ENCODE measurements around the gene TLE6. TPM values are rescaled to one million over a fixed set of nuclear protein-coding genes. Genes with fewer than 3 reads are reported as not detected.
A peak's percentile ranks its signal among the peaks of the same experiment; 100 is the strongest.

TLE6 gene
- total and polyA plus RNA-seq, 10 of the 15 experiments (the other 5 are each of a cell fraction or from before 2014, with no cell fraction given), result 2.7 to 13.8 (median 6.4) TPM

DNA sequence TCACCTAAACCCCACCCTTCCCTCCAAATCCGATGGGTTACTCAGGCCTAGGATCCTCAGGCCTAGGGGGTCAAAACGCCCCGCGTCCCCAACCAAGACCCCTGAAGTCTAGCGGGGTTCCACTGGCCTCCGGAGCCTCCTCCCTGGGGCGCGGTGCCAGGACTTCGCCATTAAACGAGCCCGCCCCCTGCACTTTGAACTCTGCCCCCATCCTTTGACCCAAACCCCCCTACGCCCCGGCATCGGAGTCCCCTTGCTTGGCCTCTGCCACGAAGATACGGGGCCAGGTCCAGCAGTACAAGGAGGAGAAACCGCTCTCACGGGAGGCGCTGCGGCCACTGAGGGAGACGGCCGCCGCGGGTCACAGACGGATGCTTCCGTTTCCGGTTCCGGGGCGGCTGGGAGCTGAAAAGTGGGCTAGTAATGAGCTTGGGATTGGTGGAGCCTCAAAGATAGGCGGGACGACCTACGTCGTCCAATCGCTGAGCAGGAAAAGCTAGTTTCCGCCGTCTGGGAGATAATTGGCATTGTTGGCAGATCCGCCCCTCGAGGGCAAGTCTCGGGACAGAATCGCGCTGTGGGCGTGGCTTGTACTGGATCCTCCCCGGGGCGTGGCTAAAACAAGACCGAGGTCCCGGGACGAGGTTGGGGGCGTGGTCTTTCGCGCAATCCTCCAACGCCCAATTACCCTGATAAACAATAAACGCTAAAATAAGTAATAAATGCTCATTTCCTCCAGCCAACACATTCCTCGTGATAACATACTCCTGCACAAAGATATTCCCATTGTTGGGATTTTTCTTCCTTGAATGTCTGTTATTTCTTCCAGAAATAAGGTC lies 26.9 kb upstream of the TLE6 start (continued):
- TF ChIP-seq, protein P1, sequence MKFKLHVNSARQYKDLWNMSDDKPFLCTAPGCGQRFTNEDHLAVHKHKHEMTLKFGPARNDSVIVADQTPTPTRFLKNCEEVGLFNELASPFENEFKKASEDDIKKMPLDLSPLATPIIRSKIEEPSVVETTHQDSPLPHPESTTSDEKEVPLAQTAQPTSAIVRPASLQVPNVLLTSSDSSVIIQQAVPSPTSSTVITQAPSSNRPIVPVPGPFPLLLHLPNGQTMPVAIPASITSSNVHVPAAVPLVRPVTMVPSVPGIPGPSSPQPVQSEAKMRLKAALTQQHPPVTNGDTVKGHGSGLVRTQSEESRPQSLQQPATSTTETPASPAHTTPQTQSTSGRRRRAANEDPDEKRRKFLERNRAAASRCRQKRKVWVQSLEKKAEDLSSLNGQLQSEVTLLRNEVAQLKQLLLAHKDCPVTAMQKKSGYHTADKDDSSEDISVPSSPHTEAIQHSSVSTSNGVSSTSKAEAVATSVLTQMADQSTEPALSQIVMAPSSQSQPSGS (IDR thresholded peaks at IDR 0.05; ENCODE audit: low read length), result no peak
- TF ChIP-seq KLF5 (IDR thresholded peaks at IDR 0.05; ENCODE audit: partially characterized antibody), result peak; percentile 78
- TF ChIP-seq SREBF2 (IDR thresholded peaks at IDR 0.05; ENCODE audit: low read length), result peak; percentile 58; the same call in 1 of the 2 replicates
- no peak for TF ChIP-seq RFX5 (IDR thresholded peaks at IDR 0.05; ENCODE audit: low read depth, low read length)
- TF ChIP-seq ESRRA (IDR thresholded peaks at IDR 0.05; ENCODE audit: low read length), result no peak
- peak; percentile 78 for TF ChIP-seq SREBF1 (IDR thresholded peaks at IDR 0.05; ENCODE audit: low read length)
- TF ChIP-seq, protein P2, sequence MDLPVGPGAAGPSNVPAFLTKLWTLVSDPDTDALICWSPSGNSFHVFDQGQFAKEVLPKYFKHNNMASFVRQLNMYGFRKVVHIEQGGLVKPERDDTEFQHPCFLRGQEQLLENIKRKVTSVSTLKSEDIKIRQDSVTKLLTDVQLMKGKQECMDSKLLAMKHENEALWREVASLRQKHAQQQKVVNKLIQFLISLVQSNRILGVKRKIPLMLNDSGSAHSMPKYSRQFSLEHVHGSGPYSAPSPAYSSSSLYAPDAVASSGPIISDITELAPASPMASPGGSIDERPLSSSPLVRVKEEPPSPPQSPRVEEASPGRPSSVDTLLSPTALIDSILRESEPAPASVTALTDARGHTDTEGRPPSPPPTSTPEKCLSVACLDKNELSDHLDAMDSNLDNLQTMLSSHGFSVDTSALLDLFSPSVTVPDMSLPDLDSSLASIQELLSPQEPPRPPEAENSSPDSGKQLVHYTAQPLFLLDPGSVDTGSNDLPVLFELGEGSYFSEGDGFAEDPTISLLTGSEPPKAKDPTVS (IDR thresholded peaks at IDR 0.05; ENCODE audit: low read depth, low read length), result 0 out of 2 replicates have a peak, but pooled peaks have one; percentile 57
- TF ChIP-seq, protein P3, sequence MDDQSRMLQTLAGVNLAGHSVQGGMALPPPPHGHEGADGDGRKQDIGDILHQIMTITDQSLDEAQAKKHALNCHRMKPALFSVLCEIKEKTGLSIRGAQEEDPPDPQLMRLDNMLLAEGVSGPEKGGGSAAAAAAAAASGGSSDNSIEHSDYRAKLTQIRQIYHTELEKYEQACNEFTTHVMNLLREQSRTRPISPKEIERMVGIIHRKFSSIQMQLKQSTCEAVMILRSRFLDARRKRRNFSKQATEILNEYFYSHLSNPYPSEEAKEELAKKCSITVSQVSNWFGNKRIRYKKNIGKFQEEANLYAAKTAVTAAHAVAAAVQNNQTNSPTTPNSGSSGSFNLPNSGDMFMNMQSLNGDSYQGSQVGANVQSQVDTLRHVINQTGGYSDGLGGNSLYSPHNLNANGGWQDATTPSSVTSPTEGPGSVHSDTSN (IDR thresholded peaks at IDR 0.05; ENCODE audit: insufficient replicate concordance, low read depth, low read length), result peak; percentile 87
- TF ChIP-seq, protein P4, sequence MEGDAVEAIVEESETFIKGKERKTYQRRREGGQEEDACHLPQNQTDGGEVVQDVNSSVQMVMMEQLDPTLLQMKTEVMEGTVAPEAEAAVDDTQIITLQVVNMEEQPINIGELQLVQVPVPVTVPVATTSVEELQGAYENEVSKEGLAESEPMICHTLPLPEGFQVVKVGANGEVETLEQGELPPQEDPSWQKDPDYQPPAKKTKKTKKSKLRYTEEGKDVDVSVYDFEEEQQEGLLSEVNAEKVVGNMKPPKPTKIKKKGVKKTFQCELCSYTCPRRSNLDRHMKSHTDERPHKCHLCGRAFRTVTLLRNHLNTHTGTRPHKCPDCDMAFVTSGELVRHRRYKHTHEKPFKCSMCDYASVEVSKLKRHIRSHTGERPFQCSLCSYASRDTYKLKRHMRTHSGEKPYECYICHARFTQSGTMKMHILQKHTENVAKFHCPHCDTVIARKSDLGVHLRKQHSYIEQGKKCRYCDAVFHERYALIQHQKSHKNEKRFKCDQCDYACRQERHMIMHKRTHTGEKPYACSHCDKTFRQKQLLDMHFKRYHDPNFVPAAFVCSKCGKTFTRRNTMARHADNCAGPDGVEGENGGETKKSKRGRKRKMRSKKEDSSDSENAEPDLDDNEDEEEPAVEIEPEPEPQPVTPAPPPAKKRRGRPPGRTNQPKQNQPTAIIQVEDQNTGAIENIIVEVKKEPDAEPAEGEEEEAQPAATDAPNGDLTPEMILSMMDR (IDR thresholded peaks at IDR 0.05 in 2 of 3, conservative IDR thresholded peaks at IDR 0.05 in 1 of 3; ENCODE audit: control insufficient read depth in 2 of 3, extremely low read depth in 1 of 3, insufficient read depth in 1 of 3, low read depth in 3 of 3, low read length in 3 of 3), result no peak
- no peak for TF ChIP-seq NFXL1 (IDR thresholded peaks at IDR 0.05; ENCODE audit: borderline replicate concordance)
- TF ChIP-seq PAX8 (IDR thresholded peaks at IDR 0.05), result no peak
- TF ChIP-seq RCOR1 (conservative IDR thresholded peaks at IDR 0.05; ENCODE audit: low read depth, low read length), result no peak
- TF ChIP-seq HDAC2 (IDR thresholded peaks at IDR 0.05), result no peak
- no peak for TF ChIP-seq YBX1 (IDR thresholded peaks at IDR 0.05)
- TF ChIP-seq SUPT20H (IDR thresholded peaks at IDR 0.05; ENCODE audit: borderline replicate concordance, control insufficient read depth, low read depth, low read length), result no peak
- TF ChIP-seq NR2C2 (IDR thresholded peaks at IDR 0.05; ENCODE audit: borderline replicate concordance, control insufficient read depth, insufficient read length, low read depth), result peak; percentile 75
- peak; percentile 58 for TF ChIP-seq RELA (IDR thresholded peaks at IDR 0.05; ENCODE audit: borderline replicate concordance, partially characterized antibody)
- peak; percentile 99 for TF ChIP-seq MTA2 (IDR thresholded peaks at IDR 0.05; ENCODE audit: low read depth)
- TF ChIP-seq, protein P5, sequence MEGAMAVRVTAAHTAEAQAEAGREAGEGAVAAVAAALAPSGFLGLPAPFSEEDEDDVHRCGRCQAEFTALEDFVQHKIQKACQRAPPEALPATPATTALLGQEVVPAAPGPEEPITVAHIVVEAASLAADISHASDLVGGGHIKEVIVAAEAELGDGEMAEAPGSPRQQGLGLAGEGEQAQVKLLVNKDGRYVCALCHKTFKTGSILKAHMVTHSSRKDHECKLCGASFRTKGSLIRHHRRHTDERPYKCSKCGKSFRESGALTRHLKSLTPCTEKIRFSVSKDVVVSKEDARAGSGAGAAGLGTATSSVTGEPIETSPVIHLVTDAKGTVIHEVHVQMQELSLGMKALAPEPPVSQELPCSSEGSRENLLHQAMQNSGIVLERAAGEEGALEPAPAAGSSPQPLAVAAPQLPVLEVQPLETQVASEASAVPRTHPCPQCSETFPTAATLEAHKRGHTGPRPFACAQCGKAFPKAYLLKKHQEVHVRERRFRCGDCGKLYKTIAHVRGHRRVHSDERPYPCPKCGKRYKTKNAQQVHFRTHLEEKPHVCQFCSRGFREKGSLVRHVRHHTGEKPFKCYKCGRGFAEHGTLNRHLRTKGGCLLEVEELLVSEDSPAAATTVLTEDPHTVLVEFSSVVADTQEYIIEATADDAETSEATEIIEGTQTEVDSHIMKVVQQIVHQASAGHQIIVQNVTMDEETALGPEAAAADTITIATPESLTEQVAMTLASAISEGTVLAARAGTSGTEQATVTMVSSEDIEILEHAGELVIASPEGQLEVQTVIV (IDR thresholded peaks at IDR 0.05; ENCODE audit: borderline replicate concordance, partially characterized antibody), result peak; percentile 57
- TF ChIP-seq RAD21 (IDR thresholded peaks at IDR 0.05; ENCODE audit: insufficient read depth, low read depth, low read length), result no peak

All from GM12878 (cell line).